Transverse colon (tissue), 4 donors: ENCODE measurements around the gene USP6NL.

Source experiments
- EP300 ChIP-seq: sonication (generic); formaldehyde crosslinking; IDR thresholded peaks from one replicate; pipeline ENCODE4 v1.6.1; 2017; ENCODE audit warnings: antibody characterized with exemption, low read depth
- POLR2A ChIP-seq: fragments of 450-650 bp; IDR thresholded peaks from one replicate; pipeline ENCODE4 v1.6.1; 2016; ENCODE audit warnings: antibody characterized with exemption, mild to moderate bottlenecking, moderate library complexity
- POLR2AphosphoS5 ChIP-seq, 3 donors: sonication (generic); formaldehyde crosslinking; IDR thresholded peaks; one replicate each; pipeline ENCODE4 v1.6.1; 2016; ENCODE audit warnings: antibody characterized with exemption in 3 of 3
- TF ChIP-seq, protein P1 (sequence below), 5 experiments: fragments of 200-600 bp in 3 of 5; fragments of 450-650 bp in 2 of 5; sonication (generic) in 3 of 5; IDR thresholded peaks; 1 replicate in 2 of 5; 2 replicates in 3 of 5; pipeline ENCODE4 v1.5.1; 2016 to 2017; ENCODE audit warnings: antibody characterized with exemption in 5 of 5, inconsistent platforms in 3 of 5, mild to moderate bottlenecking in 2 of 5, moderate library complexity in 1 of 5

- no peak for TF ChIP-seq POLR2A
- TF ChIP-seq POLR2AphosphoS5 (IDR thresholded peaks at IDR 0.05), result no peak
- no peak for TF ChIP-seq EP300
- TF ChIP-seq, protein P1, sequence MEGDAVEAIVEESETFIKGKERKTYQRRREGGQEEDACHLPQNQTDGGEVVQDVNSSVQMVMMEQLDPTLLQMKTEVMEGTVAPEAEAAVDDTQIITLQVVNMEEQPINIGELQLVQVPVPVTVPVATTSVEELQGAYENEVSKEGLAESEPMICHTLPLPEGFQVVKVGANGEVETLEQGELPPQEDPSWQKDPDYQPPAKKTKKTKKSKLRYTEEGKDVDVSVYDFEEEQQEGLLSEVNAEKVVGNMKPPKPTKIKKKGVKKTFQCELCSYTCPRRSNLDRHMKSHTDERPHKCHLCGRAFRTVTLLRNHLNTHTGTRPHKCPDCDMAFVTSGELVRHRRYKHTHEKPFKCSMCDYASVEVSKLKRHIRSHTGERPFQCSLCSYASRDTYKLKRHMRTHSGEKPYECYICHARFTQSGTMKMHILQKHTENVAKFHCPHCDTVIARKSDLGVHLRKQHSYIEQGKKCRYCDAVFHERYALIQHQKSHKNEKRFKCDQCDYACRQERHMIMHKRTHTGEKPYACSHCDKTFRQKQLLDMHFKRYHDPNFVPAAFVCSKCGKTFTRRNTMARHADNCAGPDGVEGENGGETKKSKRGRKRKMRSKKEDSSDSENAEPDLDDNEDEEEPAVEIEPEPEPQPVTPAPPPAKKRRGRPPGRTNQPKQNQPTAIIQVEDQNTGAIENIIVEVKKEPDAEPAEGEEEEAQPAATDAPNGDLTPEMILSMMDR (IDR thresholded peaks at IDR 0.05), result no peak
Measured at GRCh38 chr10:11612021-11613001, 861 bp upstream of the USP6NL start.
